ENCODE data around the gene FBN2.
"Not testable (repeated sequence)": the region's sequence is repeated elsewhere in the genome, so short reads cannot be mapped to it uniquely, and the experiment has no call there.

The FBN2 gene

GRCh38 chr5:128469912-128470311 is 68.1 kb downstream of the FBN2 start:
- Histone ChIP-seq H3K9me3 (ENCODE audit: insufficient read depth, low read length) (no peaks in the 10 kb centered on the region), H3K4me1 (ENCODE audit: insufficient read depth, insufficient read length) (no peaks in the 10 kb centered on the region), H3K36me3 (ENCODE audit: insufficient read depth, insufficient read length, low read length) (peaks cover 6% of the 10 kb centered on the region), H3K9ac (ENCODE audit: insufficient read length, low read depth) (no peak overlapping the region), H3K4me3 (ENCODE audit: insufficient read length, low read depth) (no peak overlapping the region), H3K27me3 (ENCODE audit: insufficient read depth, insufficient read length) (no peaks in the 10 kb centered on the region)
- no peak for DNase-seq (ENCODE audit: low read depth, low spot score)
- TF ChIP-seq SUZ12 (IDR thresholded peaks at IDR 0.05; ENCODE audit: extremely low read depth, insufficient read depth, insufficient read length) (no peak), YY1 (IDR thresholded peaks at IDR 0.05; ENCODE audit: insufficient read depth, insufficient read length) (no peak), ZNF274 (IDR thresholded peaks at IDR 0.05; ENCODE audit: low read depth, low read length) (no peak)

DNA sequence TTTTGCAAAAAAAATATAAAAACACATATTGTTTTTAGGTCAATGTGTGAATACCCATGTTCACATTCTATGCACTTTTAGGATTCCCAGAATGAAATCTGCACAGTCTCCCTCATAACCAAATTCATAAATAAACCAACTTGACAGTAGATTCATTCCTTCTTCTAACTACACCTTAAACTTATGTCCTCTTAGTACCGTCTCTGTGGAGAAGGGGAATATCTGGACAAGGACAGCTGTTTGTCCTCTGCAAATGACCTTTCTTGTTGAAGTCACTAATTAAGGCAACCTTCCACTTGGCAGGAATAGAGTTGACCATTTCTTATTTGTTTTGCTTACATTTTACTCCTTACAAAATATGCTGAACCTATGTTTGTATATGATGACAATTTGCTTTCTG is 71.1 kb downstream of the FBN2 start:
- no peaks in the 10 kb centered on the region for H3K4me1 ChIP-seq (ENCODE audit: insufficient read depth, insufficient read length)
- no peak for DNase-seq (ENCODE audit: low read depth, low spot score)

GRCh38 chr5:128466554-128466953 is 71.5 kb downstream of the FBN2 start:
- no peak for DNase-seq (ENCODE audit: low read depth, low spot score)
- peaks cover 17% of the 10 kb centered on the region for H3K36me3 ChIP-seq (ENCODE audit: insufficient read depth, insufficient read length, low read length)

More for the DNA sequence above, 71.1 kb downstream of the FBN2 start:
- Histone ChIP-seq H3K4me3 (ENCODE audit: insufficient read length, low read depth) (no peak overlapping the region), H3K36me3 (ENCODE audit: insufficient read depth, insufficient read length, low read length) (peaks cover 17% of the 10 kb centered on the region), H3K9me3 (ENCODE audit: insufficient read depth, low read length) (no peaks in the 10 kb centered on the region), H3K9ac (ENCODE audit: insufficient read length, low read depth) (no peak overlapping the region), H3K27me3 (ENCODE audit: insufficient read depth, insufficient read length) (no peaks in the 10 kb centered on the region)
- TF ChIP-seq YY1 (IDR thresholded peaks at IDR 0.05; ENCODE audit: insufficient read depth, insufficient read length) (no peak), ZNF274 (IDR thresholded peaks at IDR 0.05; ENCODE audit: low read depth, low read length) (no peak), SUZ12 (IDR thresholded peaks at IDR 0.05; ENCODE audit: extremely low read depth, insufficient read depth, insufficient read length) (no peak)

DNA sequence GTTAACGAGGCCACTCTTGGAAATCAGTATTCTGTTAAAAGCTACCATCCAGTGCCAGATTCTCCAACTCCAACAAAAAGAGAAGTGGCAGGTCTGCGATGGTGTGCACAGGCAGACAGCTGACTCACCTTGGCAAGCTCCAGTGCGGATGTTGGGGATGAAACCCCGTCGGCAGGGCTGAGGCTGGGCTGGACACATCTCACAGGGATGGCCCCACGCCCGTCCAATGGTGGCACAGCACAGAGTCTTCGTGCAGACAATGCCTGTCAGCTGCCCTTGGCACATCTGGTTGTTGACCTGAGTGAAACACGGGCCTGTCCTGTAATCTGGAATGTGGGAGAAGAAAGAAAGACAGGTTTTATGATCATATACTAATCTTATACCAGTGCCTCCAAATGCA is 73.4 kb downstream of the FBN2 start:
- Histone ChIP-seq H3K9ac (ENCODE audit: insufficient read length, low read depth) (no peak overlapping the region), H3K4me3 (ENCODE audit: insufficient read length, low read depth) (no peak overlapping the region), H3K4me1 (ENCODE audit: insufficient read depth, insufficient read length) (no peaks in the 10 kb centered on the region), H3K9me3 (ENCODE audit: insufficient read depth, low read length) (no peaks in the 10 kb centered on the region), H3K27me3 (ENCODE audit: insufficient read depth, insufficient read length) (no peaks in the 10 kb centered on the region), H3K36me3 (ENCODE audit: insufficient read depth, insufficient read length, low read length) (peaks cover 13% of the 10 kb centered on the region)
- DNase-seq (ENCODE audit: low read depth, low spot score) = no peak
- TF ChIP-seq YY1 (IDR thresholded peaks at IDR 0.05; ENCODE audit: insufficient read depth, insufficient read length) (no peak), ZNF274 (IDR thresholded peaks at IDR 0.05; ENCODE audit: low read depth, low read length) (no peak), SUZ12 (IDR thresholded peaks at IDR 0.05; ENCODE audit: extremely low read depth, insufficient read depth, insufficient read length) (no peak)

More at GRCh38 chr5:128466554-128466953, 71.5 kb downstream of the FBN2 start:
- TF ChIP-seq YY1 (IDR thresholded peaks at IDR 0.05; ENCODE audit: insufficient read depth, insufficient read length) (no peak), ZNF274 (IDR thresholded peaks at IDR 0.05; ENCODE audit: low read depth, low read length) (no peak)
- no peaks in the 10 kb centered on the region for H3K27me3 ChIP-seq (ENCODE audit: insufficient read depth, insufficient read length)
- H3K9me3 ChIP-seq (ENCODE audit: insufficient read depth, low read length) = no peaks in the 10 kb centered on the region
- no peaks in the 10 kb centered on the region for H3K4me1 ChIP-seq (ENCODE audit: insufficient read depth, insufficient read length)
- H3K9ac ChIP-seq (ENCODE audit: insufficient read length, low read depth) = no peak overlapping the region
- H3K4me3 ChIP-seq (ENCODE audit: insufficient read length, low read depth) = no peak overlapping the region

- H3K4me3 ChIP-seq (ENCODE audit: insufficient read length, low read depth) = no peak overlapping the region
- no peak for DNase-seq (ENCODE audit: low read depth, low spot score)
- no peak for TF ChIP-seq SUZ12 (IDR thresholded peaks at IDR 0.05; ENCODE audit: extremely low read depth, insufficient read depth, insufficient read length)
- no peak for TF ChIP-seq ZNF274 (IDR thresholded peaks at IDR 0.05; ENCODE audit: low read depth, low read length)
- no peak for TF ChIP-seq YY1 (IDR thresholded peaks at IDR 0.05; ENCODE audit: insufficient read depth, insufficient read length)
- no peak overlapping the region for H3K9ac ChIP-seq (ENCODE audit: insufficient read length, low read depth)
- no peaks in the 10 kb centered on the region for H3K4me1 ChIP-seq (ENCODE audit: insufficient read depth, insufficient read length)
- H3K9me3 ChIP-seq (ENCODE audit: insufficient read depth, low read length) = no peaks in the 10 kb centered on the region
- H3K27me3 ChIP-seq (ENCODE audit: insufficient read depth, insufficient read length) = no peaks in the 10 kb centered on the region
- peaks cover 13% of the 10 kb centered on the region for H3K36me3 ChIP-seq (ENCODE audit: insufficient read depth, insufficient read length, low read length)
Measured at GRCh38 chr5:128462330-128462729, 75.7 kb downstream of the FBN2 start.

DNA sequence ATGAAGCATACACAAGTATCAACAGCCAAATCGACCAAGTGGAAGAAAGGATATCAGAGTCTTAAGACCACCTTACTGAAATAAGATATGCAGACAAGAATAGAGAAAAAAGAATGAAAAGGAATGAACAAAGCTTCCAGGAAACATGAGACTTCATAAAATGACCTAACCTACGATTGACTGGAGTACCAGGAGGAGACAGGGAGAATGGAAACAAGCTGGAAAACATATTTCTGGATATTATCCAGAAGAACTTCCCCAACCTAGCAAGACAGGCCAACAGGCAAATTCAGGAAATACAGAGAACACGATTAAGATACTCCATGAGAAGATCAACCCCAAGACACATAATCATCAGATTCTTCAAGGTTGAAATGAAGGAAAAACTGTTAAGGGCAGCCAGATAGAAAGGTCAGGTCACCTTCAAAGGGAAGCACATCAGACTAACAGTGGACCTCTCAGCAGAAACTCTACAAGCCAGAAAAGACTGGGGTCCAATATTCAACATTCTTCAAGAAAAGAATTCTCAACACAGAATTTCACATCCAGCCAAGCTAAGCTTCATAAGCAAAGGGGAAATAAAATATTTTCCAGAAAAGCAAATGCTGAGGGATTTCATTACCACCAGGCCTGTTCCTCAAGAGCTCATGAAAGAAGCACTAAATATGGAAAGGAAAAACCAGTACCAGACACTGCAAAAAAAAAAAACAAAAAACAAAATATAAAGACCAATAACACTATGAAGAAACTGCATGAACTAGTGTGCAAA is 80.7 kb downstream of the FBN2 start:
- DNase-seq (ENCODE audit: low read depth, low spot score); H3K4me3 ChIP-seq (ENCODE audit: insufficient read length, low read depth); H3K4me1 ChIP-seq (ENCODE audit: insufficient read depth, insufficient read length); H3K36me3 ChIP-seq (ENCODE audit: insufficient read depth, insufficient read length, low read length); H3K9ac ChIP-seq (ENCODE audit: insufficient read length, low read depth); H3K9me3 ChIP-seq (ENCODE audit: insufficient read depth, low read length); H3K27me3 ChIP-seq (ENCODE audit: insufficient read depth, insufficient read length): not testable (repeated sequence)

GRCh38 chr5:128455841-128456361 is 82.1 kb downstream of the FBN2 start:
- peaks cover 3% of the 10 kb centered on the region for H3K36me3 ChIP-seq (ENCODE audit: insufficient read depth, insufficient read length, low read length)
- TF ChIP-seq SUZ12 (IDR thresholded peaks at IDR 0.05; ENCODE audit: extremely low read depth, insufficient read depth, insufficient read length) = no peak
- TF ChIP-seq ZNF274 (IDR thresholded peaks at IDR 0.05; ENCODE audit: low read depth, low read length) = no peak
- TF ChIP-seq YY1 (IDR thresholded peaks at IDR 0.05; ENCODE audit: insufficient read depth, insufficient read length) = no peak
- H3K4me3 ChIP-seq (ENCODE audit: insufficient read length, low read depth) = no peak overlapping the region
- peak; percentile 39 for DNase-seq (ENCODE audit: low read depth, low spot score)
- H3K9me3 ChIP-seq (ENCODE audit: insufficient read depth, low read length) = no peaks in the 10 kb centered on the region
- peaks cover 2% of the 10 kb centered on the region for H3K4me1 ChIP-seq (ENCODE audit: insufficient read depth, insufficient read length)
- H3K9ac ChIP-seq (ENCODE audit: insufficient read length, low read depth) = no peak overlapping the region
- no peaks in the 10 kb centered on the region for H3K27me3 ChIP-seq (ENCODE audit: insufficient read depth, insufficient read length)
